ENCODE data around the gene ETFBKMT. TPM values are rescaled to one million over a fixed set of nuclear protein-coding genes. Genes with fewer than 3 reads are reported as not detected.
A peak's percentile ranks its signal among the peaks of the same experiment; 100 is the strongest.

ETFBKMT gene
- total RNA-seq, 1 donor from 2014 or later, result 2.2 TPM

DNA sequence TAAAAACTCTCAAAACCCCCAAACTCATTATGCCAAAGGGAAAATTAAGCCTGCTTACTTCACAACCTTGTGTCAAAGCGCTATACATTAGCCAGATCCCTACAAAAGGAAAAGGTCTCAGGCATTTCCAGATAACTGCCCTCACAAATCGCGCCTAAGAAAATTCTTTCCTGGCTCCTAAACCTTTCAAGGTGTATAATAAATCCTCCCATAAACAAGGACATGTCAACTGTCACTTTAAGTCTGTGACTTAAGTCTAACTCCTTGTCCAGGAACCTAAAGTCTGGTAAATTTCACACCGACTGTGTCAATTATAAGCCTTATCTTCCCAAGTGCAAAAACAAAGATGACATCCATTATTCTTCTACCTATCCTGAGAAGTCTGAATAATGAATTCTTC is 4.3 kb upstream of the ETFBKMT start:
- no peak for DNase-seq
- Mint-ChIP-seq H3K4me1 (ENCODE audit: low read depth, unreplicated experiment) (no peaks in the 10 kb centered on the region), H3K27me3 (ENCODE audit: unreplicated experiment) (no peaks in the 10 kb centered on the region), H3K36me3 (ENCODE audit: unreplicated experiment) (no peaks in the 10 kb centered on the region), H3K4me3 (ENCODE audit: unreplicated experiment) (no peak overlapping the region), H3K27ac (ENCODE audit: unreplicated experiment) (no peak overlapping the region), H3K9me3 (ENCODE audit: unreplicated experiment) (no peaks in the 10 kb centered on the region)
- TF ChIP-seq, protein P1, sequence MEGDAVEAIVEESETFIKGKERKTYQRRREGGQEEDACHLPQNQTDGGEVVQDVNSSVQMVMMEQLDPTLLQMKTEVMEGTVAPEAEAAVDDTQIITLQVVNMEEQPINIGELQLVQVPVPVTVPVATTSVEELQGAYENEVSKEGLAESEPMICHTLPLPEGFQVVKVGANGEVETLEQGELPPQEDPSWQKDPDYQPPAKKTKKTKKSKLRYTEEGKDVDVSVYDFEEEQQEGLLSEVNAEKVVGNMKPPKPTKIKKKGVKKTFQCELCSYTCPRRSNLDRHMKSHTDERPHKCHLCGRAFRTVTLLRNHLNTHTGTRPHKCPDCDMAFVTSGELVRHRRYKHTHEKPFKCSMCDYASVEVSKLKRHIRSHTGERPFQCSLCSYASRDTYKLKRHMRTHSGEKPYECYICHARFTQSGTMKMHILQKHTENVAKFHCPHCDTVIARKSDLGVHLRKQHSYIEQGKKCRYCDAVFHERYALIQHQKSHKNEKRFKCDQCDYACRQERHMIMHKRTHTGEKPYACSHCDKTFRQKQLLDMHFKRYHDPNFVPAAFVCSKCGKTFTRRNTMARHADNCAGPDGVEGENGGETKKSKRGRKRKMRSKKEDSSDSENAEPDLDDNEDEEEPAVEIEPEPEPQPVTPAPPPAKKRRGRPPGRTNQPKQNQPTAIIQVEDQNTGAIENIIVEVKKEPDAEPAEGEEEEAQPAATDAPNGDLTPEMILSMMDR (IDR thresholded peaks at IDR 0.05; ENCODE audit: partially characterized antibody, unreplicated experiment), result no peak

DNA sequence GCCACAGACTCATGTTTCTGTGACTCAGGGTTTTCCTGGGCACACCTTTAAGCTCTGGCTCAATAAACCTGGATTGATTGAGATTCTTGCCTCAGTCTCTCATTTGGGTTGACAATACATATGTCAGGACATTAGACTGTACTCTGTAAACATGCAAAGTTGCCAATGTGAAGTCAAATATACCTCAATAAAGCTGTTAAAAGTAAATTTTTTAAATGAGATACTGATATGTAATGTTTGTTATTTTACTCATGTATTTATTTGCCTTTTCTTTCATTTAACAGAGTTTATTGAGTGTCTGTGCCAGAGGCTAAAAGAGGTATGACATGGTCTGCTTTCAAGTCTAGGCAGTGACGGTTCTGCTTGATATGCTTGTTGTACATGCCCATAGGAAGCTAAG is 3.7 kb upstream of the ETFBKMT start:
- Mint-ChIP-seq H3K4me1 (ENCODE audit: low read depth, unreplicated experiment) (no peaks in the 10 kb centered on the region), H3K36me3 (ENCODE audit: unreplicated experiment) (no peaks in the 10 kb centered on the region), H3K27me3 (ENCODE audit: unreplicated experiment) (no peaks in the 10 kb centered on the region), H3K9me3 (ENCODE audit: unreplicated experiment) (no peaks in the 10 kb centered on the region), H3K4me3 (ENCODE audit: unreplicated experiment) (no peak overlapping the region), H3K27ac (ENCODE audit: unreplicated experiment) (no peak overlapping the region)
- DNase-seq, result no peak
- TF ChIP-seq, protein P1 (IDR thresholded peaks at IDR 0.05; ENCODE audit: partially characterized antibody, unreplicated experiment), result no peak

DNA sequence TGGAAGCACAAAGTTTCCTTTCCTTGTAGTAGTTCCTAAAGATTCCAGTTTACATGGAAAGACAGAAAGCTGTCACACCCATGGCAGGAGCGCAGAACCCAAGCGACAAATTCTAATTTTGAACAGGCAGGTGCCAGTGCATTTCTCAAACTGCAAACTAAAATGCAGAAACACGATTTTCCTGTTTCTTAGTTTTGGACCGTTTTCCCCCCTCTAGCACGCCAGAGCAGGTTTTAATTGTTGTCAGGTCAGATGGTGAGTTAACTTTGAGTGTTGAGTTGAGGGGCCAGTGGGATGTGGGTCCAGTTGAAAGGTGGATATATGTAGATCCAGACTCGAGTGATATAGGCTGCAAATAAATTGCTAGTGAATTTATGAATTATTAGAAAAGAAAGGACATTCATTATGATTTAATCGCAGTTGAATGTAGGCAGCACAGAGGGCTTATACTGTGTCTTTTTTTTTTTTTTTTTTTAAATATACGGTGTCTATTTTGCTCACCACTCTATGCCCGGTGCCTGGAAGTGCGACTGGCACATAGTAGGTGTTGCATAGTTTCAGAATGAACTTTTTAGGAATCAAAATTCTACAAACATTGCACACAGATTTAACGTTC is 909 bp upstream of the ETFBKMT start:
- no peaks in the 10 kb centered on the region for H3K27me3 Mint-ChIP-seq (ENCODE audit: unreplicated experiment)
- H3K27ac Mint-ChIP-seq (ENCODE audit: unreplicated experiment), result peak overlapping the region; percentile 62
- TF ChIP-seq, protein P1 (IDR thresholded peaks at IDR 0.05; ENCODE audit: partially characterized antibody, unreplicated experiment), result no peak
- peaks cover 3% of the 10 kb centered on the region for H3K36me3 Mint-ChIP-seq (ENCODE audit: unreplicated experiment)
- no peak for DNase-seq
- peak overlapping the region; percentile 96 for H3K4me3 Mint-ChIP-seq (ENCODE audit: unreplicated experiment)
- no peaks in the 10 kb centered on the region for H3K9me3 Mint-ChIP-seq (ENCODE audit: unreplicated experiment)
- H3K4me1 Mint-ChIP-seq (ENCODE audit: low read depth, unreplicated experiment), result no peaks in the 10 kb centered on the region

DNA sequence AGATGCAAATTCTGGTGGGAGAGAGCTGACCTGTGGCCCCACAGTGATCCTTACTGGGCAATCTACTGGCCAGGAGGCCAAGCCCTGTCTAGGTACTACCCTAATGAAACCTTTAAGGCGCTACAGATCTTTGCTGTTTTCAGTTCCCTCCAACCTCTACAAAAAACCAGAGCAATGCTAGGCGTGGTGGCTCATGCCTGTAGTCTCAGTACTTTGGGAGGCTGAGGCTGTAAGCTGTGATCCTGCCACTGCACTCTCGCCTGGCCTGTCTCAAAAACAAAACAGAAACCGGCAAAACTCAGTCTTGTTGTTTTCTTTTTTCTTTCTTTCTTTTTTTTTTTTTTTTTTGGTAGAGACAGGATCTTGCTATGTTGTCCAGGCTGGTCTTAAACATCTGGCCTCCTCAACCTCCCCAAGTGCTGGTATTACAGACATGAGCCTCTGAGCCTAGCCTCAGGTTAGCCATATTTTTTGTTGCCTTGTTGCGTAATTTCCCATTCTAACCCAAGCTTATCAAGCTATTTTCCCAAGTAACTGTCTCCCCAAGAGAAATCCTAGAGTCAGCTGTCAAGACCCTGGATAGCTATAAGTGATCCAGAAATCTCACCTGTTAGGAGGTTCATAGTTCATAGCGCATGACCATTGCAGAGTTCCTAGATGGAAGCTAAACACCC is 2.8 kb downstream of the ETFBKMT start:
- Mint-ChIP-seq H3K4me3 (ENCODE audit: unreplicated experiment) (no peak overlapping the region), H3K36me3 (ENCODE audit: unreplicated experiment) (peaks cover 9% of the 10 kb centered on the region), H3K27me3 (ENCODE audit: unreplicated experiment) (no peaks in the 10 kb centered on the region), H3K4me1 (ENCODE audit: low read depth, unreplicated experiment) (no peaks in the 10 kb centered on the region), H3K27ac (ENCODE audit: unreplicated experiment) (no peak overlapping the region), H3K9me3 (ENCODE audit: unreplicated experiment) (peaks cover 8% of the 10 kb centered on the region)
- no peak for DNase-seq
- TF ChIP-seq, protein P1 (IDR thresholded peaks at IDR 0.05; ENCODE audit: partially characterized antibody, unreplicated experiment), result no peak

DNA sequence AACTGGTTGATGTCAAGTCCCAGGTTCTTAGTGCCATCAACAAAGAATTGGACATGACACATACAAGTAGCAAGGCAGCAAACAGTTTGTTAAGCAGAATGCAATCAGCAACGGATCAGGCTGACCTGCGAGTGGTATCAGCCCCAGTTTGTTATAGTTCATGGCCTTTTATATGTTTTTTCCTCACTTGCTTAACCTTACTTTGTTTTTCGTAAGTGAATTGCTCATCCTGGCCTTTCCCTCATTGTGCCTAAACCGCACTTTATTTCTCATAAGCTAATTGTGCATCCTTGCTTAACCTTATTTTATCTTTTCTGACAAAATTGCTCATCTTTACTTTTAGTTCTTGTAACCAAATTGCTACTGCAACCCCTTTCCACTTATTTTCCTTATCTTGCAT is 4.1 kb downstream of the ETFBKMT start:
- DNase-seq, result no peak
- H3K9me3 Mint-ChIP-seq (ENCODE audit: unreplicated experiment), result peaks cover 8% of the 10 kb centered on the region
- TF ChIP-seq, protein P1 (IDR thresholded peaks at IDR 0.05; ENCODE audit: partially characterized antibody, unreplicated experiment), result no peak
- peaks cover 10% of the 10 kb centered on the region for H3K36me3 Mint-ChIP-seq (ENCODE audit: unreplicated experiment)
- no peaks in the 10 kb centered on the region for H3K4me1 Mint-ChIP-seq (ENCODE audit: low read depth, unreplicated experiment)
- no peak overlapping the region for H3K4me3 Mint-ChIP-seq (ENCODE audit: unreplicated experiment)
- H3K27ac Mint-ChIP-seq (ENCODE audit: unreplicated experiment), result no peak overlapping the region
- no peaks in the 10 kb centered on the region for H3K27me3 Mint-ChIP-seq (ENCODE audit: unreplicated experiment)
